ENCODE data around the gene LYST. TPM values are rescaled to one million over a fixed set of nuclear protein-coding genes. Genes with fewer than 3 reads are reported as not detected.
A peak's percentile ranks its signal among the peaks of the same experiment; 100 is the strongest.

Gene LYST
- total RNA-seq, 1 experiment from 2014 or later: 4.5 TPM

- no peak for DNase-seq (ENCODE audit: low read depth)
Observed at GRCh38 chr1:235722858-235723257, 143.8 kb downstream of the LYST start.

DNA sequence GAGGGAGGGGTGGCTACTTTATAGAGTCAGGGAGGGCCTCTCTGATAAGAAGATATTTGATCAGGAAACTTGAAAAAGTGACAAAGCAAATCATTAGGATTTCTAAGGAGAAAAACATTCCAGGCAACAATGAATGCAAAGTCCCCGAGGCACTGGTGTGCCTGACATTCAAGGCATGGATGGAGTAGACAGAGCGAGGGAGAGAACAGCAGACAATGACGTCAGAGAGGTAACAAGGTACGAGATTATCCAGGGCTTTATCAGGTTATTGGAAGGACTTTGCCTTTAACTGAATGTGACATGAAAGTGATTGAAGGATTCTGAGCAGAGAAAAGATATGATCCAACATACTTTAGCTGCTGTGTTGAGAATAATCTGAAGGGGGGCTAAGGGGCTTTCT, 144.7 kb downstream of the LYST start:
- DNase-seq (ENCODE audit: low read depth): no peak

DNA sequence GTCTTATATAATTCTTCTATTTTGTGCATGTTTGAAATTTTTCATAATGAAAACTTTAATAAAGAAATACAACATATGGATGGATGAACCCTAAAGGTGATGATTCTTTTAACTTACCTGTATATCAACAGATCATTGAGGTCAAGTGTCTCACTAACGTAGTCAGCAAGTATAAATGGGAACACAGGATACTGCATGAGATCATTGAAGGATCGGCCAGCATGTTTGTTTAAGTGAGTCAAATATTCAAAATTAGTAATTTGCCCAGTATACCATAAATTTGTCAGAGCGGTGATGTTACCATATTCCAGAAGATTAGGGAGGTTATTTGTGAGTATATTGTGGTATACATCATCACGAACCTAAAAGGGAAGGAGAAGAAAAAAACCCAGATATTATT, 146.2 kb downstream of the LYST start:
- DNase-seq (ENCODE audit: low read depth): no peak

- no peak for DNase-seq (ENCODE audit: low read depth)
Observed at GRCh38 chr1:235714205-235714897, 152.4 kb downstream of the LYST start.

DNA sequence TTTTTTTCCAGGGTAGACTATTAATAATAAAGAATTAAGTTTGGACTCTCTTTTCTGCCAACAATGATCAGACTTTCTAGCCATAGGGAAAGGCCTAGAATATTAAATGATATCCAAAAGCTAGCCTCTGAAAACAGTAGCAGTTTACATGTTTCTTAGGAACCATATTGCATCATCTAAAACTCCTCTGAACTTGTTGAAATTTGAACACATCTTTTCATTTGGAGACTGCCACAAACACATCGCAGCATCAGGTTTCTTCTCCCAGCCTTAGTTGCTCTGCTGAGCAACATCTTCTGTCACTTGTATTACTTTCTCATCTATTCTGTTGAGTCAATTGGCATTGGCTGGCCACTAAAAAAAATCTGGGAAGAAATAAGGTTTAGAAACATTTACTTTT, 153.9 kb downstream of the LYST start:
- DNase-seq (ENCODE audit: low read depth): no peak

DNA sequence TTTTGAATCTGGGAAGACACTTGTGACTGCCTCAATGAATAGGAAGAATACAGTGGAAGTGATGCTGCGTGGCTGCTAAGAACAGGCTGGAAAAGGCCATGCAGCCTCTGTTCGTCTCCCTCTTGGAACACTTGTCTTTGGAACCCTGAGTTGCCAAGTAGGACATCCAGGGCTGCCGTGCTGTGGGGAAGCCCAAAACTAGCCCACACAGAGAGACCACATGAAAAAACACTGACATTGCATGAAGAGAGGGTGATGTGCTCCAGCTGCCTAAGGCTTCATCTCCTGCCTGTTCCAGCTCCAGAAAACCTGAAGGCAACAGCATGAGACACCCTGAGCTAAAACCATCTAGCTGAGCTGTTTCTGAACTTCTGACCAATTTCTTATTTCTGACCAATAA, 156.0 kb downstream of the LYST start:
- DNase-seq (ENCODE audit: low read depth): no peak

- no peak for DNase-seq (ENCODE audit: low read depth)
Observed at GRCh38 chr1:235709018-235709417, 157.7 kb downstream of the LYST start.

GRCh38 chr1:235708390-235708962, 158.2 kb downstream of the LYST start:
- peak; percentile 57 for DNase-seq (ENCODE audit: low read depth)

DNA sequence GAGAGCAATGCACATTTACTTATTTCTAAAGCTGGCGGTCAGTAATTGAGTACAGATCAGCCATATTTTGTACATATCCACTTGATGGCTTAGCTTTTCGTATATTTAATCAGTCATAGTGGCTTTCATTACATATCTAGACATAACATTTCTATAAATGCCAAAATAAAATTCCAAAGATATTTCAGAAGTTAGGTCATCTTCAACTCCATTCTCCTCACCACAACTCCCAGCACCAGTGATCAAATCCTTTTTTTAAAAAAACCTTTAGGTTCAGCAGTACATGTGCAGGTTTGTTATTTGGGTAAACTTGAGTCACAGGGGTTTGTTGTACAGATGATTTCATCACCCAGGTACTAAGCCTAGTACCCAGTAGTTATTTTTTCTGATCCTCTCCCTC, 163.2 kb downstream of the LYST start:
- peak; percentile 52 for DNase-seq (ENCODE audit: low read depth)

GRCh38 chr1:235702412-235702811, 164.3 kb downstream of the LYST start:
- DNase-seq (ENCODE audit: low read depth): no peak

DNA sequence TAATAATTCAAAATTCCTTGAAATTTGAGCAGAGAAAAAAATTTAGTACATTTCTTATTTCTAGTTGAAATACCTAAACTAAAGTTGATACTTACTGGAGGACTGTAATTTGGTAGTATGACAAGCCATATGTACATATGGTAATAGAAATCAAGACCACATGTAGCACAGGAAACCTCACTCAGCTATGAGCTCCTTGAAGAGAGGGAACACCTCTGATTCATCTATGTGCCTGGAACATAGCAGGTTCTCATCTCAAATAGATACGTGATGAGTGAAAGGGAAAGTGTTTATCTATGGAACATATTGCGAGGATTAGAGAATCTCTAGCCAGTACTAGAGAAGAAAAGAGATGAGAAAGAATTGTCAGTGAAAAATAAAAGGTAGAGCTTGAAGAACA, 169.2 kb downstream of the LYST start:
- no peak for DNase-seq (ENCODE audit: low read depth)

- DNase-seq (ENCODE audit: low read depth): no peak
Observed at GRCh38 chr1:235689356-235689755, 177.3 kb downstream of the LYST start.

DNA sequence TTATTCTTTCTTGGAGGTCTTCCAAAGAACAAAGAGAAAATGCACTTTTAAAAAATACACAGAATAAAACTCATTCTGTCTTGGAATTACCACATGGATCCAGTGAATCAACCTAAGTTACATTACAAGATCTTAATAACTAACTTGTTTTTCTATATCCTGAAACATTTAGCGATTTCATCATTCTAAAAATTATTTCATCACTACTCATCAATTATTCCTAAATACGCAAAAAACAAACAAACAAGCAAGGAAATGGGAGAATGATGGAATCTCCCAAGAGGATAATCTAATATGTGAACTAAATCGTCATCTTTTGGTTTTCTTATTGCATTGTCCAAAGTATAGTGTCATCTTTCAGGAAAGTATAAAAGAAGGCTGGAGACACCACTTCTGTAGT, 178.6 kb downstream of the LYST start:
- no peak for DNase-seq (ENCODE audit: low read depth)

GRCh38 chr1:235683653-235684052, 183.1 kb downstream of the LYST start:
- DNase-seq (ENCODE audit: low read depth): no peak

DNA sequence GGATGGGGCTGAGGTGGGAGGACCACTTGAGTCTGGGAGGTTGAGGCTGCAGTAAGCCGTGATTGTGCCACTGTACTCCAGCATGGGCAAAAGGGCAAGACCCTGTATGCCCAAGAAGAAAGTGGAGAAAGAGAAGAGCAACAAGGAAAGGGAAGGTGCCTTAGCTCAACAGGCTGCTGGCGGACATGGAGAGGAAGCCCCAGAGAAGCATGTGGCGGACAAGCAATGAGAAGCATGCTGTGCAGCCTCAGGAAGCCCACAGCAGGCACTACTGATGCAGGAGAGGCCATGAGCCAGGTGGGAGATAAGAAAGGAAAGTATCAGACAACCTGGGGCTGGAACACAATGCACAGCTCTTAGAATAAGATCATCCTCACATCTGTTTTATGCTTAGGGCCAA, 184.5 kb downstream of the LYST start:
- no peak for DNase-seq (ENCODE audit: low read depth)

GRCh38 chr1:235679644-235680043, 187.1 kb downstream of the LYST start:
- DNase-seq (ENCODE audit: low read depth): no peak

DNA sequence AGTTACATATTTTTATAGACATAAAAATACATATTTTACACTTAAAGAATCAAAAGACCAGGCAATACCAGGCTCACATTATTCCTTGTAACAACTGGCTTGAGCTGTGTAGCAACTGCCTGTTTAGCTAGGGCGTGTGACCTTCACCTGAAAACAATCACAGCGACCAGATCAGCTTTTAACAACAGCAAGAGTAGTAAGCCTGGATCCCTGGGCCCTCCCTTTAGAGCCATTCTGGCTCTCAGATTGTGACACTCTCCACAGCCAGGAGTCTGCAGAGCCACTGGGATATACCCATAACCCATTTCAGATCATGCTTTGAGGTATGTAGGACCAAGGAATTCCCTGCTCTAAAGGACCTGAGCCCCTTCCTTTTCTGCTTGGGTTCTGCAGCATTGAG, 187.7 kb downstream of the LYST start:
- no peak for DNase-seq (ENCODE audit: low read depth)

DNA sequence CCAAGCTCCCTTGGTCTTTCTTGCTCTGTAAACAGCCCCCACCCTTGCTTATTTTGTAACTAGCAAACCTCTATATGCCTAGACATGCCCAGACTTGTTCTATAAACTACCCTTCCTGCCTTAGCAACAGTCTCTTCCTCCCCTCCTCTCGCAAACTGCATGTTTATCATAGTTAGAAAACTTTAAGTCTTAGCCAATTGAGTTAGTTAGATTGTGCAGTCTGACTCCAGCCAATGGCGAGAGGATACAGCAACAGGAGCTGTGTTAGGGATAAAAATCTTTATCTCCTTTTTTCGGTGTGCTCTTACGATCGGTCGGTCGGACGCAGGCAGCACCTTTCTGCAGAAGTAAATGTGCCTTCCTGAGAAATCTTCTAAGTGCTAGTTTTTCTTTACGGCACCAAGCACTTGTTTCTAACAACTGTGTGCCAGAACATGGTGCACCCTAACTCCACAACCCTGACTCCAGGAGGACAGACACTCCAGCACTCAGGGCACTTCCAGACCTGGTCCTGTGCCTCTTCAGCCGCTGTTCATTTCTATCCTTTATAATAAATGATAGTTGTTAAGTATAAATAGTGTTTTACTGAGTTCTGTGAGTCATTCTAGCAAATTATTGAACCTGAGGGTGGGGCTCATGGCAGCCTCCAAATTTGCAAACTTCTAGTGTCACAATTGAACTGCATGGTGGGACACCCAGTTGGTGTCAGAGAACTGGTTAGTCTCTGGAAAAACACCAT, 191.4 kb downstream of the LYST start:
- DNase-seq (ENCODE audit: low read depth): peak; percentile 20

DNA sequence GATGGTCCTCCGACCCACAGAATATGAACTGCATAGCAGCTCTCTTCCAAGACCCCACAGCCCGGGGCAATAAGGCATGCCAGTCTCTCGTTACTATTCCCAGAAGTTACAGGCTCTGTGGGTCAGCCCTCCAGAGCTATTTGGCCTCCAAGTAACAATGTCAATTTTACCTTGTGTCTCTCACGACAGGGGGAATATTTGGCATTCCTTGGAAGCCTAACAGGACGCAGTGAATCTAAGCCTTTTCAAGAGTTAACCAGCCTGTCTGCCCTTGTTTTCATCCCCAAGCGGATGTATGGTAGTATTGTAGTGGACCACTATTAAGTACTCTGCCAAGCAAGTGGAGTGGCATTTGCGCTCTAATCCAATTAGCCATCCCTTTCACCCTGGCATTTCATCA, 192.7 kb downstream of the LYST start:
- DNase-seq (ENCODE audit: low read depth): no peak

- DNase-seq (ENCODE audit: low read depth): no peak
Observed at GRCh38 chr1:235671992-235672391, 194.7 kb downstream of the LYST start.

DNA sequence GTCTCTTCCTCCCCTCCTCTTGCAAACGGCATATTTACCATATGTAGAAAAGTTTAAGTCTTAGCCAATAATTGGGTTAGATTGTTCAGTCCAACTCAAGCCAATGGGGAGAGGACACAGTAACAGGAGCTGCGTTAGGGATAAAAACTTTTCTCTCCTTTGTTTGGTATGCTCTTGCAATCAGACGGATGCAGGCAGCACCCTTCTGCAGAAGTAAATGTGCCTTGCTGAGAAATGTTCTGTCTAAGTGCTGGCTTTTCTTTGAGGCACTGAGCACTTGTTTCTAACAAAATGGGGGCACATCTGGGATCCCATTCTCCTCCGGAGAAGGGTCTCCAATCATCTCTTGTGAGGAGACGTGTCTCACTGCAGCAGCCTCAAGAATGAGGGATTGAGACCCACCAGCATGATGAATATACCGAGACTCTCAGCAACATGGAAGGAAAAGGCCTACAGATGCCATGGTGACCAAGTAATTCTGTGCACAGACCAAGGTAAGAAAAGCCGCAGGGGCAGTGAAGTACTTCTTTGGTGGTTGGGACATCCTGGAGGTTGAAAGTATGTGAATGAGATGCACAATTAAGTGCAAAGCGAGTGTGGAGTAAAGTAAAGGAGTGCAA, 196.4 kb downstream of the LYST start:
- no peak for DNase-seq (ENCODE audit: low read depth)

DNA sequence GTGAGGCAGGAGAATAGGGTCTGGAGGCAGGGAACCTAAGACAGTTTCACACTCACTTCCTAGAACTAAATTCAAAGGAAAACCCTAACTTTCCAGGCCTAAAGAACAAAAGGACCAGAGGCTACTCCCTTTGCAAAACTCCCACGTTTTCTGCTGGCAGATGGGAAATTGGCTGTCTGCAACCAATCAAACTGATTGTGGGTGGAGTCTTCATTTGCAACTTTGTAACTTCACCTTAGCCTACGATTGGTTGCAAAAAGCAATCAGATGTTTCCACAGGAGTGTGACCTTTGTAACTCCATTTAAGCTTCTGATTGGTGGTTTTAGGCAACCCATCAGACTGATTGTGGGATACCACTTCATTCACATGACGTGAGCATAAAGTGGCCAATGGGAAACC, 197.4 kb downstream of the LYST start:
- DNase-seq (ENCODE audit: low read depth): no peak

GRCh38 chr1:235663628-235664027, 203.1 kb downstream of the LYST start:
- no peak for DNase-seq (ENCODE audit: low read depth)

All from LHCN-M2 (cell line).